Measurements from ENCODE around the gene MAD1L1. TPM values are rescaled to one million over a fixed set of nuclear protein-coding genes. Genes with fewer than 3 reads are reported as not detected.

The MAD1L1 gene
- total and polyA plus RNA-seq, 2 of the 8 experiments (the other 6 are each of a cell fraction or from before 2014, with no cell fraction given): 40.4 to 44.6 TPM

DNA sequence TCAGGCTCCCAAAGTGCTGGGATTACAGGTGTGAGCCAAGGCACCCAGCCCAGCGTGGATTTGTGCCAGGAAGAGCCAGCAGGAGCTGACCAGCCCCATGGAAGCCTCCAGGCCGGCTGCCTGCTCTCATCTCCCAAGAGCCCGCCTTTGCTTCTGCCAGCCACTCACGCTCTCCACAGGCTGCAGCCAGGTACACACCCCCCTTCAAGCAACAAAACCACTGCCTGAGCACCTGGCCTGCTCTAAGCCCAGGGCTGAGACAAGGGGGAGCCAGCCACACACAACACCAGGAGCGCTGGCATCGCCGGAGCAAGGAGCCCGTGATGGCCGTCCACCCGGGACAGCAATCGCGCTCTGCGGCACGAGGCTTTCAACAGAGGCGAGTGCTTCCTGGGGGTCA lies 34.5 kb downstream of the MAD1L1 start:
- peaks cover 0 to 25% (median 14%) of the 10 kb centered on the region in 4 experiments; a peak in 5 of 8 replicates for H3K36me3 ChIP-seq (ENCODE audit: control insufficient read depth in 2 of 4, insufficient read depth in 4 of 4, low read length in 3 of 4)
- peaks cover 4% of the 10 kb centered on the region for H3K79me1 ChIP-seq (ENCODE audit: low read depth, low read length)
- DNase-seq (ENCODE audit: low read depth in 1 of 2, low spot score in 2 of 2) (no peak), FAIRE-seq (no peak)
- ChIA-PET POLR2A (ENCODE audit: partially characterized antibody) (no interaction called here), CTCF (ENCODE audit: partially characterized antibody) (no interaction called here)
- no peak overlapping the region for H3K4me3 ChIP-seq (ENCODE audit: extremely low read depth in 1 of 4, insufficient read depth in 2 of 4, low read depth in 3 of 4, low read length in 4 of 4)
- no peak overlapping the region for H2AFZ ChIP-seq (ENCODE audit: low read length)
- WGBS, 2 experiments (ENCODE audit: extremely low coverage in 1 of 2, insufficient coverage in 1 of 2, insufficient read length in 1 of 2, insufficient replicate concordance in 2 of 2, low coverage in 1 of 2, low lambda C conversion rate in 2 of 2, missing lambda C conversion rate in 1 of 2): 98% methylated on average over 14 of the region's 15 CpGs; no CpG with 5 or more reads in 1 of the 2 experiments
- no peaks in the 10 kb centered on the region for H3K23me2 ChIP-seq (ENCODE audit: low read depth, low read length)
- H4K91ac ChIP-seq (replicated peaks; ENCODE audit: insufficient read length, low read length): no peak overlapping the region
- H4K20me1 ChIP-seq (replicated peaks in 1 of 2; ENCODE audit: control insufficient read depth in 1 of 2, insufficient read depth in 2 of 2, low read length in 2 of 2): peaks cover 9 to 18% of the 10 kb centered on the region in 2 experiments
- H2BK20ac ChIP-seq (ENCODE audit: low read length): no peak overlapping the region
- H3K9ac ChIP-seq (replicated peaks in 1 of 4; ENCODE audit: extremely low read depth in 1 of 4, low read depth in 3 of 4, low read length in 3 of 4): no peak overlapping the region
- H3K4ac ChIP-seq (replicated peaks; ENCODE audit: insufficient read length, low read depth, low read length): no peak overlapping the region
- H3K79me2 ChIP-seq (ENCODE audit: control insufficient read depth in 1 of 2, insufficient read depth in 2 of 2, low read length in 2 of 2): peaks cover 0 to 6% of the 10 kb centered on the region in 2 experiments; a peak in 1 of 4 replicates
- H3K9me3 ChIP-seq (ENCODE audit: insufficient read depth in 2 of 2, low read depth in 1 of 2, low read length in 1 of 2): peaks cover 8 to 11% of the 10 kb centered on the region in 2 experiments
- no peaks in the 10 kb centered on the region for H3K4me1 ChIP-seq (replicated peaks in 1 of 4; ENCODE audit: control insufficient read depth in 3 of 4, insufficient read depth in 4 of 4, low read length in 3 of 4)
- H2BK120ac ChIP-seq (replicated peaks; ENCODE audit: low read depth, low read length): no peak overlapping the region
- no peaks in the 10 kb centered on the region for H3K27me3 ChIP-seq (replicated peaks in 1 of 4; ENCODE audit: control insufficient read depth in 3 of 4, extremely low read depth in 1 of 4, insufficient read depth in 3 of 4, low read length in 3 of 4)
- H4K8ac ChIP-seq (ENCODE audit: extremely low read depth, insufficient read depth, low read length): no peak overlapping the region; the same call in 1 of the 2 replicates
- no peak overlapping the region for H3K14ac ChIP-seq (ENCODE audit: insufficient read length)
- H3K27ac ChIP-seq (ENCODE audit: low read depth, low read length): no peak overlapping the region
- no peak overlapping the region; the same call in 1 of the 2 replicates for H2BK5ac ChIP-seq (ENCODE audit: low read depth, low read length)
- H3K18ac ChIP-seq (ENCODE audit: extremely low read depth, low read length): no peak overlapping the region
- no peak overlapping the region for H2AK5ac ChIP-seq (ENCODE audit: low read depth, low read length)
- H3K4me2 ChIP-seq (ENCODE audit: insufficient read depth in 1 of 2, low read depth in 2 of 2, low read length in 2 of 2): no peak overlapping the region
- H2BK15ac ChIP-seq (ENCODE audit: low read length): no peak overlapping the region
- H3K56ac ChIP-seq (replicated peaks; ENCODE audit: insufficient read length, low read depth, low read length): no peak overlapping the region
- H2BK12ac ChIP-seq (ENCODE audit: low read depth, low read length): no peak overlapping the region
- no peak overlapping the region for H4K5ac ChIP-seq (ENCODE audit: insufficient read length, low read depth, low read length)
- no peak overlapping the region for H3K23ac ChIP-seq (ENCODE audit: insufficient read length)
- no peak for TF ChIP-seq SP2 (IDR thresholded peaks at IDR 0.05; ENCODE audit: low read length)
- no peak for TF ChIP-seq FOSL1 (IDR thresholded peaks at IDR 0.05; ENCODE audit: insufficient read depth, low read depth, low read length)
- no peak for TF ChIP-seq KDM4A (IDR thresholded peaks at IDR 0.05; ENCODE audit: low read depth, low read length, severe bottlenecking)
- no peak for TF ChIP-seq SAP30 (IDR thresholded peaks at IDR 0.05; ENCODE audit: insufficient read depth, insufficient replicate concordance, low read length)
- TF ChIP-seq TCF12 (IDR thresholded peaks at IDR 0.05; ENCODE audit: low read depth, low read length): no peak
- TF ChIP-seq EGR1 (IDR thresholded peaks at IDR 0.05; ENCODE audit: borderline replicate concordance, low read depth, low read length): no peak
- TF ChIP-seq SIN3A (conservative IDR thresholded peaks at IDR 0.05 in 1 of 2, IDR thresholded peaks at IDR 0.05 in 1 of 2; ENCODE audit: low read depth in 1 of 2, low read length in 2 of 2): no peak
- no peak for TF ChIP-seq EP300 (IDR thresholded peaks at IDR 0.05; ENCODE audit: borderline replicate concordance in 1 of 2, low read depth in 2 of 2, low read length in 2 of 2)
- no peak for TF ChIP-seq CTBP2 (IDR thresholded peaks at IDR 0.05; ENCODE audit: borderline replicate concordance, insufficient read depth, insufficient read length, low read length)
- TF ChIP-seq SIRT6 (IDR thresholded peaks at IDR 0.05; ENCODE audit: low read length): no peak
- TF ChIP-seq POLR2AphosphoS5 (IDR thresholded peaks at IDR 0.05; ENCODE audit: low read depth, low read length): no peak
